Medulla oblongata (tissue), 1 donor: ENCODE measurements around the gene XXYLT1.
"Not testable (repeated sequence)": the region's sequence is repeated elsewhere in the genome, so short reads cannot be mapped to it uniquely, and the experiment has no call there.

Experiments used
- DNase-seq: peaks from one replicate; pipeline ENCODE4 v3.0.0-alpha.2; 2015; ENCODE audit errors: extremely low spot score

Gene XXYLT1

GRCh38 chr3:195064300-195064931 lies 206.5 kb downstream of the XXYLT1 start:
- no peak for DNase-seq

- no peak for DNase-seq
Observed at GRCh38 chr3:195063581-195064193, 207.3 kb downstream of the XXYLT1 start.

GRCh38 chr3:195062866-195063540 lies 208.0 kb downstream of the XXYLT1 start:
- no peak for DNase-seq

- no peak for DNase-seq
Observed at GRCh38 chr3:195061756-195062655, 209.0 kb downstream of the XXYLT1 start.

GRCh38 chr3:195060531-195061291 lies 210.2 kb downstream of the XXYLT1 start:
- DNase-seq = peak; percentile 52

- no peak for DNase-seq
Observed at GRCh38 chr3:195060217-195060481, 210.8 kb downstream of the XXYLT1 start.

- DNase-seq = no peak
Observed at GRCh38 chr3:195059471-195060216, 211.3 kb downstream of the XXYLT1 start.

- no peak for DNase-seq
Observed at GRCh38 chr3:195059006-195059350, 212.0 kb downstream of the XXYLT1 start.

- no peak for DNase-seq
Observed at GRCh38 chr3:195058336-195059005, 212.5 kb downstream of the XXYLT1 start.

GRCh38 chr3:195057716-195058115 lies 213.2 kb downstream of the XXYLT1 start:
- no peak for DNase-seq

- no peak for DNase-seq
Observed at GRCh38 chr3:195056506-195056905, 214.5 kb downstream of the XXYLT1 start.

GRCh38 chr3:195054311-195054710 lies 216.6 kb downstream of the XXYLT1 start:
- no peak for DNase-seq

- no peak for DNase-seq
Observed at GRCh38 chr3:195052939-195053338, 218.0 kb downstream of the XXYLT1 start.

- DNase-seq = not testable (repeated sequence)
Observed at GRCh38 chr3:195050296-195050695, 220.7 kb downstream of the XXYLT1 start.

GRCh38 chr3:195048059-195048905 lies 222.7 kb downstream of the XXYLT1 start:
- DNase-seq = peak; percentile 37

- DNase-seq = no peak
Observed at GRCh38 chr3:195047536-195047935, 223.4 kb downstream of the XXYLT1 start.

GRCh38 chr3:195046441-195046840 lies 224.5 kb downstream of the XXYLT1 start:
- DNase-seq = no peak

- no peak for DNase-seq
Observed at GRCh38 chr3:195045481-195046210, 225.3 kb downstream of the XXYLT1 start.

- DNase-seq = no peak
Observed at GRCh38 chr3:195044411-195044810, 226.5 kb downstream of the XXYLT1 start.
